HL-60 (cell line): ENCODE results near the gene BSDC1.

Source experiments
- POLR2AphosphoS5 ChIP-seq: IDR thresholded peaks from 2 replicates; pipeline ENCODE4 v1.6.1; 2012; ENCODE audit warnings: low read depth
- TF ChIP-seq, protein P1 (sequence below): IDR thresholded peaks from 2 replicates; pipeline ENCODE4 v1.6.1; 2012; ENCODE audit warnings: low read depth; ENCODE audit not compliant: insufficient replicate concordance
- TF ChIP-seq, protein P2 (sequence below): IDR thresholded peaks from one replicate; pipeline ENCODE4 v1.5.1; 2011; ENCODE audit warnings: low read length, control low read depth, inconsistent platforms; ENCODE audit not compliant: insufficient read depth

GRCh38 chr1:32372149-32372756 lies 22.0 kb downstream of the BSDC1 start:
- TF ChIP-seq POLR2AphosphoS5 = peak; percentile 53; the same call in 1 of the 2 replicates
- TF ChIP-seq, protein P1, sequence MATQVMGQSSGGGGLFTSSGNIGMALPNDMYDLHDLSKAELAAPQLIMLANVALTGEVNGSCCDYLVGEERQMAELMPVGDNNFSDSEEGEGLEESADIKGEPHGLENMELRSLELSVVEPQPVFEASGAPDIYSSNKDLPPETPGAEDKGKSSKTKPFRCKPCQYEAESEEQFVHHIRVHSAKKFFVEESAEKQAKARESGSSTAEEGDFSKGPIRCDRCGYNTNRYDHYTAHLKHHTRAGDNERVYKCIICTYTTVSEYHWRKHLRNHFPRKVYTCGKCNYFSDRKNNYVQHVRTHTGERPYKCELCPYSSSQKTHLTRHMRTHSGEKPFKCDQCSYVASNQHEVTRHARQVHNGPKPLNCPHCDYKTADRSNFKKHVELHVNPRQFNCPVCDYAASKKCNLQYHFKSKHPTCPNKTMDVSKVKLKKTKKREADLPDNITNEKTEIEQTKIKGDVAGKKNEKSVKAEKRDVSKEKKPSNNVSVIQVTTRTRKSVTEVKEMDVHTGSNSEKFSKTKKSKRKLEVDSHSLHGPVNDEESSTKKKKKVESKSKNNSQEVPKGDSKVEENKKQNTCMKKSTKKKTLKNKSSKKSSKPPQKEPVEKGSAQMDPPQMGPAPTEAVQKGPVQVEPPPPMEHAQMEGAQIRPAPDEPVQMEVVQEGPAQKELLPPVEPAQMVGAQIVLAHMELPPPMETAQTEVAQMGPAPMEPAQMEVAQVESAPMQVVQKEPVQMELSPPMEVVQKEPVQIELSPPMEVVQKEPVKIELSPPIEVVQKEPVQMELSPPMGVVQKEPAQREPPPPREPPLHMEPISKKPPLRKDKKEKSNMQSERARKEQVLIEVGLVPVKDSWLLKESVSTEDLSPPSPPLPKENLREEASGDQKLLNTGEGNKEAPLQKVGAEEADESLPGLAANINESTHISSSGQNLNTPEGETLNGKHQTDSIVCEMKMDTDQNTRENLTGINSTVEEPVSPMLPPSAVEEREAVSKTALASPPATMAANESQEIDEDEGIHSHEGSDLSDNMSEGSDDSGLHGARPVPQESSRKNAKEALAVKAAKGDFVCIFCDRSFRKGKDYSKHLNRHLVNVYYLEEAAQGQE = no peak
- TF ChIP-seq, protein P2, sequence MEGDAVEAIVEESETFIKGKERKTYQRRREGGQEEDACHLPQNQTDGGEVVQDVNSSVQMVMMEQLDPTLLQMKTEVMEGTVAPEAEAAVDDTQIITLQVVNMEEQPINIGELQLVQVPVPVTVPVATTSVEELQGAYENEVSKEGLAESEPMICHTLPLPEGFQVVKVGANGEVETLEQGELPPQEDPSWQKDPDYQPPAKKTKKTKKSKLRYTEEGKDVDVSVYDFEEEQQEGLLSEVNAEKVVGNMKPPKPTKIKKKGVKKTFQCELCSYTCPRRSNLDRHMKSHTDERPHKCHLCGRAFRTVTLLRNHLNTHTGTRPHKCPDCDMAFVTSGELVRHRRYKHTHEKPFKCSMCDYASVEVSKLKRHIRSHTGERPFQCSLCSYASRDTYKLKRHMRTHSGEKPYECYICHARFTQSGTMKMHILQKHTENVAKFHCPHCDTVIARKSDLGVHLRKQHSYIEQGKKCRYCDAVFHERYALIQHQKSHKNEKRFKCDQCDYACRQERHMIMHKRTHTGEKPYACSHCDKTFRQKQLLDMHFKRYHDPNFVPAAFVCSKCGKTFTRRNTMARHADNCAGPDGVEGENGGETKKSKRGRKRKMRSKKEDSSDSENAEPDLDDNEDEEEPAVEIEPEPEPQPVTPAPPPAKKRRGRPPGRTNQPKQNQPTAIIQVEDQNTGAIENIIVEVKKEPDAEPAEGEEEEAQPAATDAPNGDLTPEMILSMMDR = peak; percentile 8
